H9 (cell line): ENCODE results near the gene DCST1. TPM values are rescaled to one million over a fixed set of nuclear protein-coding genes. Genes with fewer than 3 reads are reported as not detected.

Experiments
- DNase-seq: peaks from one replicate; pipeline ENCODE4 v3.0.0-alpha.2; 2017
- H2AFZ ChIP-seq: one replicate; pipeline ENCODE4 v1.6.1; 2013; ENCODE audit warnings: mild to moderate bottlenecking, low read length, control low read depth, moderate library complexity
- H2AK5ac ChIP-seq: 2 replicates; pipeline ENCODE4 v1.6.1; 2013; ENCODE audit warnings: low read length, control low read depth, mixed read lengths; ENCODE audit not compliant: insufficient read length
- H2BK120ac ChIP-seq: one replicate; pipeline ENCODE4 v1.6.1; 2013; ENCODE audit warnings: low read depth, mild to moderate bottlenecking, low read length, control low read depth, inconsistent platforms; ENCODE audit not compliant: poor library complexity, severe bottlenecking
- H2BK12ac ChIP-seq: 2 replicates; pipeline ENCODE4 v1.6.1; 2013; ENCODE audit warnings: low read length, control low read depth, mixed read lengths, low read depth; ENCODE audit not compliant: insufficient read length
- H2BK15ac ChIP-seq: 2 replicates; pipeline ENCODE4 v1.6.1; 2013; ENCODE audit warnings: low read depth, low read length, control low read depth
- H2BK20ac ChIP-seq: one replicate; pipeline ENCODE4 v1.6.1; 2013; ENCODE audit warnings: low read depth, mild to moderate bottlenecking, low read length, control low read depth, inconsistent platforms; ENCODE audit not compliant: poor library complexity, severe bottlenecking
- H2BK5ac ChIP-seq: 2 replicates; pipeline ENCODE4 v1.6.1; 2013; ENCODE audit warnings: low read length, control low read depth, mixed read lengths; ENCODE audit not compliant: insufficient read length
- H3K14ac ChIP-seq: 2 replicates; pipeline ENCODE4 v1.6.1; 2013; ENCODE audit warnings: low read length, control low read depth; ENCODE audit not compliant: insufficient read depth
- H3K18ac ChIP-seq: 2 replicates; pipeline ENCODE4 v1.6.1; 2013; ENCODE audit warnings: low read depth, mild to moderate bottlenecking, mixed read lengths, low read length, control low read depth; ENCODE audit not compliant: insufficient read length
- H3K23ac ChIP-seq: 2 replicates; pipeline ENCODE4 v1.6.1; 2013; ENCODE audit warnings: low read length, control low read depth, mixed read lengths, low read depth; ENCODE audit not compliant: insufficient read length
- H3K23me2 ChIP-seq: 2 replicates; pipeline ENCODE4 v1.6.1; 2013; ENCODE audit warnings: low read depth, mild to moderate bottlenecking, mixed read lengths, low read length, control low read depth; ENCODE audit not compliant: insufficient read length, poor library complexity, severe bottlenecking
- H3K27ac ChIP-seq: 2 replicates; pipeline ENCODE4 v1.5.1; 2013; ENCODE audit warnings: low read length, control low read depth, mixed read lengths, low read depth; ENCODE audit not compliant: insufficient read length
- H3K27me3 ChIP-seq: 2 replicates; pipeline ENCODE4 v1.6.1; 2013; ENCODE audit warnings: low read length, control low read depth, inconsistent platforms; ENCODE audit not compliant: insufficient read depth
- H3K4ac ChIP-seq: 2 replicates; pipeline ENCODE4 v1.6.1; 2013; ENCODE audit warnings: low read depth, mild to moderate bottlenecking, control low read depth, inconsistent platforms, low read length, moderate library complexity
- H3K4me1 ChIP-seq: 2 replicates; pipeline ENCODE4 v1.6.1; 2013; ENCODE audit warnings: low read length, control low read depth, inconsistent platforms; ENCODE audit not compliant: insufficient read depth
- H3K4me2 ChIP-seq: 2 replicates; pipeline ENCODE4 v1.6.1; 2013; ENCODE audit warnings: low read length, control low read depth, mixed read lengths; ENCODE audit not compliant: insufficient read length, insufficient read depth
- H3K56ac ChIP-seq: 2 replicates; pipeline ENCODE4 v1.6.1; 2013; ENCODE audit warnings: low read depth, mild to moderate bottlenecking, mixed read lengths, low read length, control low read depth; ENCODE audit not compliant: insufficient read length
- H3K79me1 ChIP-seq: 2 replicates; pipeline ENCODE4 v1.6.1; 2013; ENCODE audit warnings: low read depth, mild to moderate bottlenecking, moderate library complexity, low read length, control low read depth, inconsistent platforms; ENCODE audit not compliant: insufficient read depth, poor library complexity, severe bottlenecking
- H3K79me2 ChIP-seq: 2 replicates; pipeline ENCODE4 v1.6.1; 2013; ENCODE audit warnings: low read length, control low read depth, inconsistent platforms; ENCODE audit not compliant: insufficient read depth
- H3K9ac ChIP-seq: 2 replicates; pipeline ENCODE4 v1.6.1; 2013; ENCODE audit warnings: low read length, control low read depth, mixed read lengths; ENCODE audit not compliant: insufficient read length; ENCODE audit errors: extremely low read depth
- H3K9me3 ChIP-seq: one replicate; pipeline ENCODE4 v1.6.1; 2013; ENCODE audit warnings: low read depth, low read length, inconsistent platforms; ENCODE audit not compliant: control insufficient read depth
- H3T11ph ChIP-seq: one replicate; pipeline ENCODE4 v1.6.1; 2013; ENCODE audit warnings: mild to moderate bottlenecking, low read length, control low read depth, inconsistent platforms
- H4K20me1 ChIP-seq: one replicate; pipeline ENCODE4 v1.6.1; 2013; ENCODE audit not compliant: control insufficient read depth, insufficient read length, insufficient read depth
- H4K5ac ChIP-seq: 2 replicates; pipeline ENCODE4 v1.6.1; 2013; ENCODE audit warnings: low read depth, mild to moderate bottlenecking, mixed read lengths, low read length, control low read depth; ENCODE audit not compliant: insufficient read length
- H4K8ac ChIP-seq: replicated peaks from 2 replicates; pipeline ENCODE4 v1.6.1; 2013; ENCODE audit warnings: low read length, control low read depth, mixed read lengths, low read depth; ENCODE audit not compliant: insufficient read length
- H4K91ac ChIP-seq: 2 replicates; pipeline ENCODE4 v1.6.1; 2013; ENCODE audit warnings: low read depth, mild to moderate bottlenecking, moderate library complexity, mixed read lengths, low read length, control low read depth; ENCODE audit not compliant: insufficient read length
- H3K27ac Mint-ChIP-seq, 3 experiments: 2 replicates in 2 of 3; 3 replicates in 1 of 3; pipeline ENCODE4 v1.8.0; 2020 to 2021; ENCODE audit warnings: mixed read lengths in 3 of 3, mild to moderate bottlenecking in 1 of 3, moderate library complexity in 1 of 3
- H3K27me3 Mint-ChIP-seq: 2 replicates; pipeline ENCODE4 v1.8.0; 2021; ENCODE audit warnings: low read depth, mild to moderate bottlenecking, moderate library complexity, mixed read lengths
- H3K36me3 Mint-ChIP-seq, 3 experiments: 2 replicates in 2 of 3; 3 replicates in 1 of 3; pipeline ENCODE4 v1.8.0; 2020 to 2021; ENCODE audit warnings: low read depth in 3 of 3, mixed read lengths in 3 of 3; ENCODE audit not compliant: insufficient read depth in 1 of 3
- H3K4me1 Mint-ChIP-seq, 2 experiments: 2 replicates each; pipeline ENCODE4 v1.8.0; 2020; ENCODE audit warnings: mixed read lengths in 2 of 2
- H3K4me3 Mint-ChIP-seq, 2 experiments: 2 replicates in 1 of 2; 3 replicates in 1 of 2; pipeline ENCODE4 v1.8.0; 2020 to 2021; ENCODE audit warnings: mild to moderate bottlenecking in 2 of 2, mixed read lengths in 2 of 2, moderate library complexity in 1 of 2
- H3K9me3 Mint-ChIP-seq, 2 experiments: 2 replicates in 1 of 2; 3 replicates in 1 of 2; pipeline ENCODE4 v1.8.0; 2020; ENCODE audit warnings: mild to moderate bottlenecking in 2 of 2, mixed read lengths in 2 of 2, moderate library complexity in 1 of 2
- WGBS: extraction: QIAGEN DNeasy Blood & Tissue Kit; methylation state at CpG from one replicate; pipeline ENCODE4 v1.1.7; 2013; ENCODE audit warnings: missing lambda C conversion rate, low lambda C conversion rate, mixed read lengths; ENCODE audit not compliant: insufficient read length; ENCODE audit errors: extremely low coverage; 5-methylcytosine and 5-hydroxymethylcytosine counted together
- total RNA-seq: library from RNA; stranded (reverse); gene quantifications from 2 replicates; pipeline ENCODE4 v1.2.1, GENCODE V29; 2021
- TF ChIP-seq, protein P1 (sequence below): fragments of 200-600 bp; sonication (generic); conservative IDR thresholded peaks from 3 replicates; pipeline ENCODE4 v1.8.0; 2021; ENCODE audit warnings: antibody characterized with exemption, mild to moderate bottlenecking

DCST1 gene
- total RNA-seq, 1 experiment from 2014 or later = not detected

DNA sequence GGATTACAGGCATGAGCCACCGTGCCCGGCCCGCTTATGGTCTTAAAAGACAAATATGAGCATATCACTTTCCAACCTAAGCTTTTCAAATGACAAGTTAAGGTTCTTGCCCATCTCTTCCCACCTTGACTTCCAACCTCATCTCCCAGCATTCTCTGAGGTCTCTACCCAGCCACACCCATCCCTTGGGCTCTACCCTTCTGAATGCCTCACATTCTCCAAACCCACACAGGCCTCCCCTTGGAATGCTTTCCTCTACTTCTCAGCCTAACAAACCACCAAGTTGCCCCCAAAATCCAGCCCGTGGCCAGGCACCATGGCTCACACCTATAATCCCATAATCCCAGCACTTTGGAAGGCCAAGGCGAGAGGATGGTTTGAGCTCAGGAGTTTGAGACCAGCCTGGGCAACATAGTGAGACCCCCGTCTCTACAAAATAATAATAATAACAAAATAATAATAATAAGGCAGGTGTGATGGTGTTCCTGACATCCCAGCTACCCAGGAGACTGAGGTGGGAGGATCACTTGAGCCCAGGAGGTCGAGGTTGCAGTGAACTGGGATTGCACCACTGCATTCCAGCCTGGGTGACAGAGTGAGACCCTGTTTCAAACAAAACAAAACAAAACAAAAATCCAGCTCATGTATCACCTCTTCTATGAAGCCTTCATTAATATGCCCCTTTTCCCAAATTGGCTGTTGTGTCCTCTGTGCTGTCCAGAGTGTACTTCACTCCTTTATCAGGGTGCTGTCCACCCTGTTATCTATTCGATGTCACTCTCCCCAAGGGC lies 11.3 kb upstream of the DCST1 start:
- no peaks in the 10 kb centered on the region for H3K9me3 ChIP-seq
- no peak overlapping the region for H2BK12ac ChIP-seq
- WGBS = no CpG with 5 or more reads among the region's 8 CpGs
- Mint-ChIP-seq H3K27ac (no peak overlapping the region; a peak in 2 of 7 replicates), H3K36me3 (peaks cover 0 to 6% (median 6%) of the 10 kb centered on the region in 3 experiments; a peak in 1 of 7 replicates), H3K4me1 (peaks cover 23 to 44% of the 10 kb centered on the region in 2 experiments), H3K4me3 (no peak overlapping the region; a peak in 1 of 5 replicates), H3K9me3 (no peaks in the 10 kb centered on the region), H3K27me3 (peaks cover 12% of the 10 kb centered on the region)
- no peak overlapping the region for H3K23ac ChIP-seq
- H3T11ph ChIP-seq = no peak overlapping the region
- no peak for DNase-seq
- no peak overlapping the region for H3K9ac ChIP-seq
- H2BK5ac ChIP-seq = no peak overlapping the region
- H3K56ac ChIP-seq = no peak overlapping the region
- TF ChIP-seq, protein P1, sequence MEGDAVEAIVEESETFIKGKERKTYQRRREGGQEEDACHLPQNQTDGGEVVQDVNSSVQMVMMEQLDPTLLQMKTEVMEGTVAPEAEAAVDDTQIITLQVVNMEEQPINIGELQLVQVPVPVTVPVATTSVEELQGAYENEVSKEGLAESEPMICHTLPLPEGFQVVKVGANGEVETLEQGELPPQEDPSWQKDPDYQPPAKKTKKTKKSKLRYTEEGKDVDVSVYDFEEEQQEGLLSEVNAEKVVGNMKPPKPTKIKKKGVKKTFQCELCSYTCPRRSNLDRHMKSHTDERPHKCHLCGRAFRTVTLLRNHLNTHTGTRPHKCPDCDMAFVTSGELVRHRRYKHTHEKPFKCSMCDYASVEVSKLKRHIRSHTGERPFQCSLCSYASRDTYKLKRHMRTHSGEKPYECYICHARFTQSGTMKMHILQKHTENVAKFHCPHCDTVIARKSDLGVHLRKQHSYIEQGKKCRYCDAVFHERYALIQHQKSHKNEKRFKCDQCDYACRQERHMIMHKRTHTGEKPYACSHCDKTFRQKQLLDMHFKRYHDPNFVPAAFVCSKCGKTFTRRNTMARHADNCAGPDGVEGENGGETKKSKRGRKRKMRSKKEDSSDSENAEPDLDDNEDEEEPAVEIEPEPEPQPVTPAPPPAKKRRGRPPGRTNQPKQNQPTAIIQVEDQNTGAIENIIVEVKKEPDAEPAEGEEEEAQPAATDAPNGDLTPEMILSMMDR = no peak
- no peak overlapping the region for H2BK15ac ChIP-seq
- H4K5ac ChIP-seq = no peak overlapping the region
- no peaks in the 10 kb centered on the region for H4K20me1 ChIP-seq
- H4K8ac ChIP-seq = no peak overlapping the region
- H3K14ac ChIP-seq = no peak overlapping the region
- H2BK20ac ChIP-seq = no peak overlapping the region
- H3K27me3 ChIP-seq = no peaks in the 10 kb centered on the region
- H2AK5ac ChIP-seq = no peak overlapping the region
- H3K4me2 ChIP-seq = no peak overlapping the region
- H3K79me2 ChIP-seq = no peaks in the 10 kb centered on the region
- no peak overlapping the region for H2BK120ac ChIP-seq
- H3K23me2 ChIP-seq = no peaks in the 10 kb centered on the region
- no peaks in the 10 kb centered on the region for H3K79me1 ChIP-seq
- H2AFZ ChIP-seq = no peak overlapping the region
- H3K18ac ChIP-seq = no peak overlapping the region
- H3K4me1 ChIP-seq = no peaks in the 10 kb centered on the region
- H3K27ac ChIP-seq = no peak overlapping the region
- no peak overlapping the region for H3K4ac ChIP-seq
- no peak overlapping the region for H4K91ac ChIP-seq
